AG09309 (cell line): ENCODE results near the gene TRIM69.
"Not testable (repeated sequence)": the region's sequence is repeated elsewhere in the genome, so short reads cannot be mapped to it uniquely, and the experiment has no call there.

Experiments
- DNase-seq: peaks from one replicate; pipeline ENCODE4 v3.0.0-alpha.2; 2010; ENCODE audit warnings: low read depth
- H3K4me3 ChIP-seq: 2 replicates; pipeline ENCODE4 v1.5.1; 2011; ENCODE audit warnings: mild to moderate bottlenecking, low read depth, low read length, moderate library complexity; ENCODE audit not compliant: control insufficient read depth
- CTCF ChIP-seq: IDR thresholded peaks from 2 replicates; pipeline ENCODE4 v1.5.1; 2011; ENCODE audit warnings: mild to moderate bottlenecking, low read depth, low read length, inconsistent platforms; ENCODE audit not compliant: insufficient read depth, control insufficient read depth; ENCODE audit errors: missing control alignments

TRIM69 gene, protein sequence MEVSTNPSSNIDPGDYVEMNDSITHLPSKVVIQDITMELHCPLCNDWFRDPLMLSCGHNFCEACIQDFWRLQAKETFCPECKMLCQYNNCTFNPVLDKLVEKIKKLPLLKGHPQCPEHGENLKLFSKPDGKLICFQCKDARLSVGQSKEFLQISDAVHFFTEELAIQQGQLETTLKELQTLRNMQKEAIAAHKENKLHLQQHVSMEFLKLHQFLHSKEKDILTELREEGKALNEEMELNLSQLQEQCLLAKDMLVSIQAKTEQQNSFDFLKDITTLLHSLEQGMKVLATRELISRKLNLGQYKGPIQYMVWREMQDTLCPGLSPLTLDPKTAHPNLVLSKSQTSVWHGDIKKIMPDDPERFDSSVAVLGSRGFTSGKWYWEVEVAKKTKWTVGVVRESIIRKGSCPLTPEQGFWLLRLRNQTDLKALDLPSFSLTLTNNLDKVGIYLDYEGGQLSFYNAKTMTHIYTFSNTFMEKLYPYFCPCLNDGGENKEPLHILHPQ

GRCh38 chr15:44736181-44736765, at the start of gene TRIM69:
TRIM69 (plus strand) TSS chr15:44736528; CDS start chr15:44736705, 177 bp downstream.
- no peak within 1 kb of the TSS for H3K4me3 ChIP-seq
- DNase-seq = no peak
- TF ChIP-seq CTCF = no peak

DNA sequence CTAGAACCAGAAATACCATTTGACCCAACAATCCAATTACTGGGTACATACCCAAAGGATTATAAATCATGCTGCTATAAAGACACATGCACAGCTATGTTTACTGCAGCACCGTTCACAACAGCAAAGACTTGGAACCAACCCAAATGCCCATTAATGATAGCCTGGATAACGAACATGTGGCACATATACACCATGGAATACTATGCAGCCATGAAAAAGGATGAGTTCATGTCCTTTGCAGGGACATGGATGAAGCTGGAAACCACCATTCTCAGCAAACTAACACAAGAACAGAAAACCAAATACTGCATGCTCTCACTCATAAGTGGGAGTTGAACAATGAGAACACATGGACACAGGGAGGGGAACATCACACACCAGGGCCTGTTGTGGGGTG, 47.0 kb upstream of the TRIM69 start:
- H3K4me3 ChIP-seq, DNase-seq: not testable (repeated sequence)

- not testable (repeated sequence) for DNase-seq, H3K4me3 ChIP-seq
Measured at GRCh38 chr15:44690245-44690644, 46.1 kb upstream of the TRIM69 start.

DNA sequence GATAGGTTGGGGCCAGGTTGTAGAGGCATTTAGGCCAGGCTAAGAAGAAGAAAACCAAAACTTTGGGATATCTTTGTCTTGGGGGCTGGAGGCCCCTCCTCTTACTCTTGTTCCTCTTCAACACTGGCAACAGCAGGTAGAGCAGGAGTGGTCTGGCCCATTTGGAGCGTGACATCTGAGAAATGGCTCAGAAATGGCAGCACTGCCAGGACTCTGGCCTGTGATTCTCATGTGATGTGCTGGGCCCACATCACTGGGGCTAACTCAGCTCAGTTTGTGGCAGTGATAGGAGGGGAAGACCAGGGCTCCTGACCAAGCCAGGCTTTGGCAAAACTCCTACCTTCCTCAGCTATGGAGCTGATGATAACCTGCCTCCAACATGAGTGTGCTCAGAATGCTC, 43.7 kb upstream of the TRIM69 start:
- no peak overlapping the region for H3K4me3 ChIP-seq
- DNase-seq = no peak
- no peak for TF ChIP-seq CTCF

DNA sequence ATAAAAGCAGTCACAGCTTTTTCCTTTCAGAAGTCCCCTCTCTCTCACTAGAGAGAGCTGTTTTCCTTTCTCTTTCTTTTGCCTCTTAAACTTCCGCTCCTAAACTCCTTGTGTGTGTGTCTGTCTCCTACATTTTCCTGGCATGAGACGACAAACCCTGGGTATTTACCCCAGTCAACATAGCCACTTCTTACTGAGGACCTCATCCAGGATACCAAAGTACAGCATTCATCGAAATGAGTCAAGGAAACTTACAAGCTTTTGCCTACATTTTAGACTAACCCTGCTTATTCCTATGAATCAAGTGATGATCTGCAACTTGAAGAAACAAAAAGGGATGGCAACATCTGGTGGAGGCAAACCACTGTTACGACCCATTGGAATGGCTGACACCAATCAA, 41.9 kb upstream of the TRIM69 start:
- DNase-seq = no peak
- H3K4me3 ChIP-seq = no peak overlapping the region
- no peak for TF ChIP-seq CTCF

DNA sequence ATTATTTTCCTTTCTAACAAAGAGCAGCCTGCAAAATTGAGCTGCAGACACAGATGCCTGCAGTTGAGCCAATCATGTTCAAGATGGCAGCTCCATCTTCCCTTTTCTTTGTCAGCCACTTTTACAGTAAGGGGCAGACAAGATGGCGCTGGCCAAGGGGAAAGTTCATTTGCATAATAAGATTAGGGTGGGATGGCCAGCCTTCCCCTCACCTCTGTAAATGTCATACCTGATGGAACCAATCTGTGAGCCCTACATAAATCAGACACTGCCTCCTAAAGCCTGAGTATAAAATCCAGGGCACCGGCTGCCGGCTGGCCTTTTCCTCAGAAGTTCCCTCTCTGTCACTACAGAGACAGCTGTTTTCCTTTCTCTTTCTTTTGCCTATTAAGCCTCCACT, 41.0 kb upstream of the TRIM69 start:
- no peak overlapping the region for H3K4me3 ChIP-seq
- no peak for TF ChIP-seq CTCF
- no peak for DNase-seq

DNA sequence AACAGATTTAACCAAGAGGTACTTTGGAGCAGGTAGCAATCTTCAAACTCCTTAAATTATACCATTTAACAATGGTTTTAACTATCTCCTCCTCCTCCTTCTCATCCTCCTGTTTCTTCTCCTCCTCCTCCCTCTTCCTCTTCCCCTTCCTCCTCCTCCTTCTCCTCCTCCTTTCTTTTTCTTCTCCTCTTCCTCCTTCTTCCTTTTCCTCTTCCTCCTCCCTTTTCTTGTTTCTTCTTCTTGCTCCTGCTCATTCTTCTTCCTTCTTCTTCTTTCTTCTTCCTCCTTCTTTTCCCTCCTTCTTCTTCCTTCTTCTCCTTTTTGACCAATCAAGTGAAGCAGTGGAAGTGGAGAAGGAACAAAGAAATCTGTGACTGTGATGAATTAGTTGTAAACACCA, 39.3 kb upstream of the TRIM69 start:
- no peak for TF ChIP-seq CTCF
- DNase-seq = no peak
- no peak overlapping the region for H3K4me3 ChIP-seq

GRCh38 chr15:44698641-44699040, 37.7 kb upstream of the TRIM69 start:
- no peak overlapping the region for H3K4me3 ChIP-seq
- no peak for TF ChIP-seq CTCF
- no peak for DNase-seq

- not testable (repeated sequence) for H3K4me3 ChIP-seq, DNase-seq
Measured at GRCh38 chr15:44700676-44701075, 35.7 kb upstream of the TRIM69 start.
